Endodermal cell (in vitro differentiated cells): ENCODE data around the gene DGKZ. TPM values are rescaled to one million over a fixed set of nuclear protein-coding genes. Genes with fewer than 3 reads are reported as not detected.
A peak's percentile ranks its signal among the peaks of the same experiment; 100 is the strongest.

Experiments
- DNase-seq: peaks from one replicate; pipeline ENCODE4 v3.0.0-alpha.2; 2017
- H3K27ac ChIP-seq: 2 replicates; pipeline ENCODE4 v1.5.1; 2013; ENCODE audit warnings: mild to moderate bottlenecking, low read depth, low read length, moderate library complexity
- H3K27me3 ChIP-seq: 2 replicates; pipeline ENCODE4 v1.6.1; 2013; ENCODE audit warnings: mild to moderate bottlenecking, low read length, moderate library complexity; ENCODE audit not compliant: insufficient read depth, control insufficient read depth, poor library complexity, severe bottlenecking
- H3K36me3 ChIP-seq: 2 replicates; pipeline ENCODE4 v1.7.0; 2013; ENCODE audit warnings: mild to moderate bottlenecking, low read length, moderate library complexity; ENCODE audit not compliant: control insufficient read depth, insufficient read depth
- H3K4me1 ChIP-seq: one replicate; pipeline ENCODE4 v1.7.0; 2013; ENCODE audit warnings: low read length; ENCODE audit not compliant: control insufficient read depth, insufficient read depth
- H3K4me3 ChIP-seq: 2 replicates; pipeline ENCODE4 v1.5.1; 2013; ENCODE audit warnings: mild to moderate bottlenecking, low read length, moderate library complexity
- H3K9ac ChIP-seq: 2 replicates; pipeline ENCODE4 v1.6.1; 2013; ENCODE audit warnings: mild to moderate bottlenecking, low read length, moderate library complexity; ENCODE audit not compliant: poor library complexity, severe bottlenecking; ENCODE audit errors: extremely low read depth
- H3K9me3 ChIP-seq: 2 replicates; pipeline ENCODE4 v1.6.1; 2013; ENCODE audit warnings: mild to moderate bottlenecking, low read length, moderate library complexity; ENCODE audit not compliant: control insufficient read depth
- H3K27ac Mint-ChIP-seq: 2 replicates; pipeline ENCODE4 v1.8.0; 2020; ENCODE audit warnings: mixed read lengths
- H3K27me3 Mint-ChIP-seq: 2 replicates; pipeline ENCODE4 v1.8.0; 2021; ENCODE audit warnings: mild to moderate bottlenecking, mixed read lengths; ENCODE audit not compliant: insufficient read depth
- H3K36me3 Mint-ChIP-seq: 2 replicates; pipeline ENCODE4 v1.8.0; 2020; ENCODE audit warnings: low read depth, mixed read lengths
- H3K4me1 Mint-ChIP-seq: 2 replicates; pipeline ENCODE4 v1.8.0; 2020; ENCODE audit warnings: mixed read lengths
- H3K4me3 Mint-ChIP-seq: 2 replicates; pipeline ENCODE4 v1.8.0; 2020; ENCODE audit warnings: mild to moderate bottlenecking, moderate library complexity, mixed read lengths
- H3K9me3 Mint-ChIP-seq: 2 replicates; pipeline ENCODE4 v1.8.0; 2020; ENCODE audit warnings: mild to moderate bottlenecking, mixed read lengths
- CTCF ChIP-seq: fragments of 200-600 bp; sonication (generic); conservative IDR thresholded peaks from 2 replicates; pipeline ENCODE4 v1.5.0; 2021; ENCODE audit warnings: antibody characterized with exemption, mild to moderate bottlenecking
- WGBS, 2 experiments: methylation state at CpG; one replicate each; pipeline versions ENCODE4 v1.1.5 to v1.1.7; 2013; ENCODE audit warnings: missing lambda C conversion rate in 2 of 2, mixed read lengths in 1 of 2; ENCODE audit not compliant: insufficient coverage in 1 of 2, insufficient read length in 1 of 2; 5-methylcytosine and 5-hydroxymethylcytosine counted together
- total RNA-seq, 2 donors: library from RNA; stranded (reverse); fragmentation: NEBNext Ultra II Directional in 1 of 2; extraction: Animal tissue kit (Norgen Biotek cat#: 25700) in 1 of 2; gene quantifications; 2 replicates in 1 of 2; 3 replicates in 1 of 2; pipeline ENCODE4 v1.2.1, GENCODE V29; 2021

Gene DGKZ
- total RNA-seq, 2 donors from 2014 or later: 49.6 to 57.3 TPM

DNA sequence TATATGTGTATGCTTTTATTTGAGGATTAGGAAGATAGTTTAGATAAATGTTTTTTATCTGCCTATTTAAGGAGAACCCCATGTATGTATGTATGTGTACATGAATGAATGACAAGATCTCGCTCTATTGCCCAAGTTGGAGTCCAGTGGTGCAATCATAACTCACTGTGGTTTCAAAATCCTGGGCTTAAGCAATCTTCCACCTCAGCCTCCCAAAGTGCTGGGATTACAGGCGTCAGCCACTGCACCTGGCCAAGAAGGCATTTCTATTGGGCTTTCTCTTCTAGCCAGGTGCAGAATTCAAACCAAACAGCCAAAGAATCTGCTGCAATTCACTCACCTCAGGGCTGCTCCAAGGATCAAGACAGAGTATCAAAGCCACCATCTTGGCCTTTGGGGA, 25.5 kb upstream of the DGKZ start:
- Histone ChIP-seq H3K4me1 (no peaks in the 10 kb centered on the region), H3K27me3 (no peaks in the 10 kb centered on the region), H3K4me3 (no peak overlapping the region), H3K27ac (no peak overlapping the region), H3K9ac (no peak overlapping the region), H3K36me3 (peaks cover 3% of the 10 kb centered on the region), H3K9me3 (no peaks in the 10 kb centered on the region)
- DNase-seq: no peak
- TF ChIP-seq CTCF: no peak
- H3K9me3 Mint-ChIP-seq: no peaks in the 10 kb centered on the region
- peaks cover 16% of the 10 kb centered on the region for H3K36me3 Mint-ChIP-seq
- H3K4me3 Mint-ChIP-seq: no peak overlapping the region
- H3K27ac Mint-ChIP-seq: no peak overlapping the region
- peaks cover 3% of the 10 kb centered on the region for H3K27me3 Mint-ChIP-seq
- 88 to 100% methylated on average over 1 to 2 of the region's 2 CpGs for WGBS, 2 experiments
- no peaks in the 10 kb centered on the region for H3K4me1 Mint-ChIP-seq

DNA sequence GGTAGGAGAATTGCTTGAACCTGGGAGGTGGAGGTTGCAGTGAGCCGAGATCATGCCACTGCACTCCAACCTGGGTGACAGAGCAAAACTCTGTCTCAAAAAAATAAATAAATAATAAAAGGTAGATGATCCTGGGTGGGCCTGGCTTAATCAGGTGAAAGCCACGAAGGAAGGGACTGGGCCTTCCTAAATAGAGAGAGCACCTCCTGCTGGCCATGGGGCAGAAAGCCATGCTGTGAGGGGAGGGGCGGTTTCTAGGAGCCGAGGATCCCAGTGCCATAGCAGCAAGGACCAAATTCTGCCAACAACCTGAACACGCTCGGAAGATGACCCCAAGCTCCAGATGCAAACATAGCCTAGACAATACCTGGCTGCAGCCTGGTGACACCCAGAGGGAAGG, 24.5 kb upstream of the DGKZ start:
- Histone ChIP-seq H3K4me1 (no peaks in the 10 kb centered on the region), H3K36me3 (peaks cover 3% of the 10 kb centered on the region), H3K9me3 (no peaks in the 10 kb centered on the region), H3K27ac (no peak overlapping the region), H3K27me3 (no peaks in the 10 kb centered on the region), H3K4me3 (no peak overlapping the region), H3K9ac (no peak overlapping the region)
- Mint-ChIP-seq H3K27ac (no peak overlapping the region), H3K27me3 (peaks cover 9% of the 10 kb centered on the region), H3K4me3 (no peak overlapping the region), H3K4me1 (no peaks in the 10 kb centered on the region), H3K36me3 (peaks cover 16% of the 10 kb centered on the region), H3K9me3 (no peaks in the 10 kb centered on the region)
- DNase-seq: peak; percentile 76
- TF ChIP-seq CTCF: peak; percentile 59
- 91 to 100% methylated on average over 2 to 6 of the region's 6 CpGs for WGBS, 2 experiments

DNA sequence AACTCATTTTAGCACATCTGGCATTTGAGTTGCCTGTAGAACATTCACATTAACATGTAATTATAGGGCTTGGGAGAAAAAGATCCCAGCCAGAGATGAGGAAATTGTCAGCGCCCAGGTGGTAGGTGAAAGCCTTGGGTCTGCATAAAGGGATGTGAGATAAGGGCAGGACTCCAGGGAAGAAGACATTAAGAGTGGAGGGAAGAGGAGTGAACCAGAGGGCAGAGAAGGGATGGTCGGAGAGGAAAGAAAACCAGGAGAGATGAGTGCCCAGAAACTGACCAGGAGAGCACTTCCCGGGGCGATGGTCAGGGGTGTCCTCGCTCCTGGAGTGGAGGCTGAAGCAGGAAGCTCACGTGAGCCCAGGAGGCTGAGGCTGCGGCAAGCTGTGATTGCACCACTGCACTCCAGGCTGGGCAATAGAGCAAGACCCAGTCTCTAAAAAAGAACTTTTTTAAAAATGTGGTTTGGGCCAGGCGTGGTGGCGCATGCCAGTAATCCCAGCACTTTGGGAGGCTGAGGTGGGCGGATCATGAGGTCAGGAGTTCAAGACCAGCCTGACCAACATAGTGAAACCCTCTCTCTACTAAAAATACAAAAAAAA, 20.3 kb upstream of the DGKZ start:
- no peak for TF ChIP-seq CTCF
- Mint-ChIP-seq H3K27me3 (peaks cover 42% of the 10 kb centered on the region), H3K4me1 (peaks cover 11% of the 10 kb centered on the region), H3K36me3 (peaks cover 4% of the 10 kb centered on the region), H3K4me3 (no peak overlapping the region), H3K9me3 (no peaks in the 10 kb centered on the region), H3K27ac (no peak overlapping the region)
- 92% methylated on average over 8 to 10 of the region's 10 CpGs for WGBS, 2 experiments
- no peaks in the 10 kb centered on the region for H3K9me3 ChIP-seq
- no peak overlapping the region for H3K9ac ChIP-seq
- H3K27me3 ChIP-seq: peaks cover 24% of the 10 kb centered on the region
- no peaks in the 10 kb centered on the region for H3K36me3 ChIP-seq
- DNase-seq: no peak
- H3K27ac ChIP-seq: no peak overlapping the region
- peaks cover 6% of the 10 kb centered on the region for H3K4me1 ChIP-seq
- H3K4me3 ChIP-seq: no peak overlapping the region
